HG03108 (cell line): ENCODE results near the gene XAB2.

Experiments used
- ATAC-seq: cut with Tn5 transposase; IDR thresholded peaks from one replicate; pipeline ENCODE4 v1.9.1; 2021; ENCODE audit warnings: moderate library complexity; ENCODE audit not compliant: unreplicated experiment

XAB2 gene

GRCh38 chr19:7612282-7613274, 16.8 kb downstream of the XAB2 start:
- no peak for ATAC-seq

- no peak for ATAC-seq
These were observed 17.6 kb downstream of the XAB2 start for GRCh38 chr19:7611541-7612279.

- ATAC-seq: no peak
These were observed 18.7 kb downstream of the XAB2 start for GRCh38 chr19:7610491-7611240.

- ATAC-seq: no peak
These were observed 21.3 kb downstream of the XAB2 start for GRCh38 chr19:7607874-7608560.

GRCh38 chr19:7607212-7607873, 22.0 kb downstream of the XAB2 start:
- no peak for ATAC-seq

- ATAC-seq: no peak
These were observed 23.1 kb downstream of the XAB2 start for GRCh38 chr19:7606289-7606688.

- no peak for ATAC-seq
These were observed 23.7 kb downstream of the XAB2 start for GRCh38 chr19:7605490-7606222.

- ATAC-seq: no peak
These were observed 25.4 kb downstream of the XAB2 start for GRCh38 chr19:7603919-7604318.

- no peak for ATAC-seq
These were observed 26.3 kb downstream of the XAB2 start for GRCh38 chr19:7602935-7603497.

GRCh38 chr19:7602240-7602934, 27.0 kb downstream of the XAB2 start:
- no peak for ATAC-seq

GRCh38 chr19:7600721-7601120, 28.6 kb downstream of the XAB2 start:
- no peak for ATAC-seq

- ATAC-seq: no peak
These were observed 31.2 kb downstream of the XAB2 start for GRCh38 chr19:7598180-7598579.

GRCh38 chr19:7597689-7598088, 31.7 kb downstream of the XAB2 start:
- ATAC-seq: no peak

GRCh38 chr19:7596211-7596937, 33.0 kb downstream of the XAB2 start:
- no peak for ATAC-seq

GRCh38 chr19:7595466-7596133, 33.7 kb downstream of the XAB2 start, which contains the start of gene CAMSAP3:
Gene CAMSAP3, plus strand, starts transcription at chr19:7595863. Its CDS starts 140 bp downstream, at chr19:7596003.
- ATAC-seq: no peak

- ATAC-seq: no peak
These were observed 39.1 kb downstream of the XAB2 start for GRCh38 chr19:7590256-7590655.

GRCh38 chr19:7589822-7590221, 39.5 kb downstream of the XAB2 start:
- ATAC-seq: no peak
